K562 treated with DMSO at 1 percent for 12 hours (cell line): Measurements from ENCODE around the gene GP5. TPM values are rescaled to one million over a fixed set of nuclear protein-coding genes. Genes with fewer than 3 reads are reported as not detected.

Source experiments
- total RNA-seq: library from RNA; unstranded; fragments of 300-600 nt; gene quantifications from 2 replicates; pipeline ENCODE4 v1.2.3, GENCODE V29; 2022; ENCODE audit not compliant: insufficient read depth

GP5 gene, protein sequence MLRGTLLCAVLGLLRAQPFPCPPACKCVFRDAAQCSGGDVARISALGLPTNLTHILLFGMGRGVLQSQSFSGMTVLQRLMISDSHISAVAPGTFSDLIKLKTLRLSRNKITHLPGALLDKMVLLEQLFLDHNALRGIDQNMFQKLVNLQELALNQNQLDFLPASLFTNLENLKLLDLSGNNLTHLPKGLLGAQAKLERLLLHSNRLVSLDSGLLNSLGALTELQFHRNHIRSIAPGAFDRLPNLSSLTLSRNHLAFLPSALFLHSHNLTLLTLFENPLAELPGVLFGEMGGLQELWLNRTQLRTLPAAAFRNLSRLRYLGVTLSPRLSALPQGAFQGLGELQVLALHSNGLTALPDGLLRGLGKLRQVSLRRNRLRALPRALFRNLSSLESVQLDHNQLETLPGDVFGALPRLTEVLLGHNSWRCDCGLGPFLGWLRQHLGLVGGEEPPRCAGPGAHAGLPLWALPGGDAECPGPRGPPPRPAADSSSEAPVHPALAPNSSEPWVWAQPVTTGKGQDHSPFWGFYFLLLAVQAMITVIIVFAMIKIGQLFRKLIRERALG
- total RNA-seq = 0.22 TPM in 1 of 2 replicates, not detected in the other

DNA sequence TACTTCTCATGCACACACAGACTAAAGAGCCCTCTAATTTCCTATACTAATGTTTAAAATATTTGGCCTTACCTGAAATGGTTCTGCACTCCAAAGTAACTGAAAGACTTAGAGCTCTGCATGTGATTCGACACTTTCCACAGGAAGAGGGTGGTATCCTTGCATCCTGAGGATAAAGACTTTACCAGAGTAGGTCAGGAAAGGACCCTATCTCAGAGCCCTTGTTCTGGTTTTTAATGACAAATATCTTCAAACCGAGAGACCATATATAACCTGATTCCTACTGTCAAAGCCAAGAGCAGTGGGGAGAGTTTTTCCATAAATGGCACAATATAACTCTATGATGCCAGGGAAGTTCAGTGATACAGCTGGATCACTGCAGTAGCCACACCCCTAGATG, at the start of gene GP5:
Gene GP5, minus strand, starts transcription at position 101 of the 400 bp plus-strand sequence. CDS start 984 bp downstream, outside the sequence.

DNA sequence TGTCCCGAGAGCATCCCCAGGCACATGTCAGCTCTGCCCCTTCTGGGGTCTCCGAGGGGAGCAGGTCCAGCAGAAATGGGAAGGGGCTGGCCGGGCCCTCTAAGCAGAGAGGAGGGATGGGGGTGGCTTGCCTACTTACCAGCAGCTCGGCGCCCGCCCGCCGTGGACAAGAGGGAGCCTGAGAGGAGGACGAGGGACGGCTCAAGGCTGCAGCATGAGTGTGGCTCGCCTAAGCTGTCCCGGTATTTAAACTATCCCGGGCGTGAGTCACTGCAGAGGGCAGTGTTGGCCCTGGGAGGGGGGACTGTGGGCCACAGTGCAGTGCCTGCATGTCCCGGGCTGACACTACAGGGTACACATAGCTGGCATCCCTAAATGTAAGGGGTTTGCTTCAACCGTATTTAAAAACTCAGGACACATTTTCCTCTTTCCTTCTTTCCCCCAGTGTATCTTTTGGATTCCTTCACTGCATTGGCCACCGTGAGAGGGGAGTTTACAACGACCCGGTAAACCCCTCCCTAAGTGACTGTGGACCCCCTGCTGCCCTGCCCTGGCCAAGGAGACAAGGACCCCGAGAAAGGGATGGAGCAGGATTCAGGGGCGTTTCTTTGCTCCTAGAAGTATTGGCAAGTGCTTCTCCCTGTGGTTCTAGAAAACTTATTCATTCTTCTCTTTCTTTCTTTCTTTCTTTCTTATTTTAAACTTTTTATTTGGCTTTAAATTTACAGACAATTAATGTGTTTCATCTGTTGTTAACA, 29.4 kb downstream of the GP5 start, which contains the start of gene LRRC15:
Gene LRRC15, minus strand, starts transcription at position 222 of the 758 bp plus-strand sequence. CDS start 8,700 bp downstream, outside the sequence.

DNA sequence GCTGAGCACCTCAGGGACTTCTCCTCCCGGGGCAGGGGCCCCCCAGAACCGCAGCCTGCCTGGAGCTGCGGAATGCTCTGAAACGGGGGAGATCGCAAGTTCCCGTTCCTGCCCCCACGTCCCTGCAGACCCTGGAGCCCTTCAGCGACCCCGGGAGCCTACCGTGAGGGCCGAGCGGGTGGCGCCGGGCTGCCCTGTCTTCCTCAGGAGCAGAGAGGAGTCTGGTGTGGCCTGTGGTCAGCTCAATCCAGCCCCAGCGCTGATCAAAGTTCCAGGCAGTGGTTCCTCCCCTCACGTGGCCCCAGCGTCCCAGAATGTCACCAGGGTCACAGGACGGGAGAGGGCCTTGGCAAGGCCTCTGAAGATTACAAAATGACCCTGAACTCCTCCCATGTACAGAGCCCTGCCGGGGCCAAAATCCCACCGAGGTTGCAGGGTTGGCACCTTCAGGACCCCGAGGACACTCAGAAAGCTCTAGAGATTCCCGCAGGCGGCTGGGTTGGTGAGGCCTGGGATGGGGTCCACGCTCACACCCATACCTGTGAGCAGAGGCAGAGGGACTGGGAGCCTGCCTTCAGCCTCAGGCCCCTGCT, 47.9 kb downstream of the GP5 start, which contains the start of gene CPN2:
Gene CPN2, minus strand, starts transcription at position 249 of the 593 bp plus-strand sequence. CDS start 8,626 bp downstream, outside the sequence.

Other genes with a start within 250 kb of the GP5 start
- gene CPN2, start 47.9 kb downstream of the GP5 start, total RNA-seq = not detected in 2 replicates
- gene LRRC15, start 29.5 kb downstream of the GP5 start, total RNA-seq = not detected in 2 replicates
- 7.0 and 38.4 TPM in 2 replicates for gene ATP13A3, start 87.7 kb upstream of the GP5 start, total RNA-seq
- 17.4 and 23.3 TPM in 2 replicates for gene TMEM44, start 234.2 kb upstream of the GP5 start, total RNA-seq